HL-60 (cell line): ENCODE data around the gene STRA6.

Source experiments
- DNase-seq, 2 experiments: peaks; one replicate each; pipeline ENCODE4 v3.0.0-alpha.2; 2010 to 2020; ENCODE audit warnings: low read depth in 1 of 2, low spot score in 1 of 2
- H3K27ac ChIP-seq: fragments of 250-450 bp; sonication (Bioruptor Pico); replicated peaks from 2 replicates; pipeline ENCODE4 v1.5.1; 2020; ENCODE audit warnings: mild to moderate bottlenecking, moderate library complexity
- H3K27me3 ChIP-seq: fragments of 250-450 bp; sonication (Bioruptor Pico); 2 replicates; pipeline ENCODE4 v1.5.1; 2021; ENCODE audit warnings: mild to moderate bottlenecking, moderate library complexity; ENCODE audit not compliant: insufficient read depth, poor library complexity, severe bottlenecking
- H3K4me3 ChIP-seq: replicated peaks from 2 replicates; pipeline ENCODE4 v1.5.1; 2011; ENCODE audit warnings: mild to moderate bottlenecking, control low read depth, low read length; ENCODE audit not compliant: insufficient read depth
- CTCF ChIP-seq: IDR thresholded peaks from one replicate; pipeline ENCODE4 v1.5.1; 2011; ENCODE audit warnings: low read length, control low read depth, inconsistent platforms; ENCODE audit not compliant: insufficient read depth
- GABPA ChIP-seq: IDR thresholded peaks from 2 replicates; pipeline ENCODE4 v1.6.1; 2012; ENCODE audit warnings: low read depth
- POLR2AphosphoS5 ChIP-seq: IDR thresholded peaks from 2 replicates; pipeline ENCODE4 v1.6.1; 2012; ENCODE audit warnings: low read depth
- REST ChIP-seq: IDR thresholded peaks from 2 replicates; pipeline ENCODE4 v1.6.1; 2012; ENCODE audit warnings: low read depth; ENCODE audit not compliant: insufficient replicate concordance
- SPI1 ChIP-seq: IDR thresholded peaks from 2 replicates; pipeline ENCODE4 v1.6.1; 2012; ENCODE audit warnings: low read depth, mild to moderate bottlenecking, borderline replicate concordance

STRA6 gene

GRCh38 chr15:74208496-74208895 is 5.9 kb upstream of the STRA6 start:
- Histone ChIP-seq H3K4me3 (no peak overlapping the region), H3K27me3 (peaks cover 5% of the 10 kb centered on the region), H3K27ac (no peak overlapping the region)
- TF ChIP-seq GABPA: no peak
- no peak for DNase-seq

GRCh38 chr15:74207652-74208440 is 5.3 kb upstream of the STRA6 start:
- TF ChIP-seq POLR2AphosphoS5 (no peak), SPI1 (no peak), GABPA (no peak), REST (no peak), CTCF (no peak)
- Histone ChIP-seq H3K27ac (no peak overlapping the region), H3K27me3 (peaks cover 5% of the 10 kb centered on the region), H3K4me3 (no peak overlapping the region)
- no peak for DNase-seq

- no peak overlapping the region for H3K4me3 ChIP-seq
- TF ChIP-seq CTCF (no peak), GABPA (no peak), REST (no peak), POLR2AphosphoS5 (no peak), SPI1 (no peak)
- peaks cover 5% of the 10 kb centered on the region for H3K27me3 ChIP-seq
- DNase-seq: no peak
- no peak overlapping the region for H3K27ac ChIP-seq
Measured at GRCh38 chr15:74206801-74207281, 4.3 kb upstream of the STRA6 start.

- no peak overlapping the region for H3K27ac ChIP-seq
- DNase-seq: no peak
- peaks cover 5% of the 10 kb centered on the region for H3K27me3 ChIP-seq
- TF ChIP-seq POLR2AphosphoS5 (no peak), CTCF (no peak), SPI1 (no peak), GABPA (no peak), REST (no peak)
- no peak overlapping the region for H3K4me3 ChIP-seq
Measured at GRCh38 chr15:74205582-74205947, 3.0 kb upstream of the STRA6 start.
